ENCODE results near the gene DCC. TPM values are rescaled to one million over a fixed set of nuclear protein-coding genes. Genes with fewer than 3 reads are reported as not detected.

Gene DCC
- total and polyA plus RNA-seq, 9 of the 15 experiments (the other 6 are each of a cell fraction or from before 2014, with no cell fraction given): not detected

- no peak overlapping the region for H3K4me3 ChIP-seq
- H3K27me3 ChIP-seq (ENCODE audit: control insufficient read depth in 2 of 2, insufficient read depth in 2 of 2, low read length in 2 of 2): no peaks in the 10 kb centered on the region
- no peaks in the 10 kb centered on the region for H3K9me3 ChIP-seq (replicated peaks; ENCODE audit: control insufficient read depth, insufficient read depth, low read depth, low read length)
- no peaks in the 10 kb centered on the region for H3K9me1 ChIP-seq (ENCODE audit: control insufficient read depth, insufficient read depth, low read length)
- BruUV-seq (replicated peaks): no TSS peak
- TF ChIP-seq ARNT (IDR thresholded peaks at IDR 0.05) (no peak), ATF2 (CRISPR knock-in tag; IDR thresholded peaks at IDR 0.05) (no peak), ZBTB17 (CRISPR knock-in tag; IDR thresholded peaks at IDR 0.05) (no peak), POLR2AphosphoS5 (IDR thresholded peaks at IDR 0.05; ENCODE audit: control insufficient read depth, insufficient read depth, low read depth, low read length) (no peak), PREB (CRISPR knock-in tag; IDR thresholded peaks at IDR 0.05) (no peak), ZSCAN29 (IDR thresholded peaks at IDR 0.05) (no peak), BCOR (IDR thresholded peaks at IDR 0.05) (no peak), BRF1 (IDR thresholded peaks at IDR 0.05; ENCODE audit: borderline replicate concordance, extremely low read depth, insufficient read length) (no peak), ZNF77 (CRISPR knock-in tag; IDR thresholded peaks at IDR 0.05) (no peak), ZNF12 (CRISPR knock-in tag; IDR thresholded peaks at IDR 0.05) (no peak), ZNF41 (CRISPR knock-in tag; conservative IDR thresholded peaks at IDR 0.05) (no peak), ZNF830 (CRISPR knock-in tag; IDR thresholded peaks at IDR 0.05) (no peak), GABPB1 (CRISPR knock-in tag; IDR thresholded peaks at IDR 0.05) (no peak)
- in situ Hi-C loops (cut with MboI): no loop called here
- H3K27ac ChIP-seq (ENCODE audit: extremely low read depth, low read depth, low read length): no peak overlapping the region
- no peaks in the 10 kb centered on the region for H3K79me2 ChIP-seq (ENCODE audit: control insufficient read depth, insufficient read depth, low read length)
- no peak overlapping the region for H3K4me2 ChIP-seq (ENCODE audit: insufficient read depth, low read length)
- H4K20me1 ChIP-seq (replicated peaks; ENCODE audit: control insufficient read depth, insufficient read depth, low read length): no peaks in the 10 kb centered on the region
- H3K4me1 ChIP-seq (replicated peaks in 1 of 2; ENCODE audit: control insufficient read depth in 2 of 2, insufficient read depth in 2 of 2, low read length in 2 of 2): no peaks in the 10 kb centered on the region
- FAIRE-seq (no peak), DNase-seq (ENCODE audit: extremely low read depth in 1 of 4, low spot score in 3 of 4) (no peak), ATAC-seq (no peak)
- CTCF ChIA-PET (ENCODE audit: low intra/inter-chr PET ratio): no interaction called here
- H2AFZ ChIP-seq (ENCODE audit: low read depth, low read length): no peak overlapping the region
- POLR2A ChIA-PET: no interaction called here
- no peak overlapping the region for H3K9ac ChIP-seq (ENCODE audit: insufficient read depth in 1 of 2, low read depth in 2 of 2, low read length in 2 of 2)
- intact Hi-C loops (cut with micrococcal nuclease): no loop called here
- H3K36me3 ChIP-seq (ENCODE audit: control insufficient read depth, insufficient read depth, low read length): no peaks in the 10 kb centered on the region
- WGBS (ENCODE audit: insufficient coverage, low coverage, missing lambda C conversion rate): 0% methylated on average over 6 of the region's 6 CpGs
These were observed 716.1 kb downstream of the DCC start for GRCh38 chr18:53056064-53056463.

All from K562 (cell line).